Measurements from ENCODE around the gene GULP1. TPM values are rescaled to one million over a fixed set of nuclear protein-coding genes. Genes with fewer than 3 reads are reported as not detected.
"Not testable (repeated sequence)": the region's sequence is repeated elsewhere in the genome, so short reads cannot be mapped to it uniquely, and the experiment has no call there.

The GULP1 gene
- total and polyA plus RNA-seq, 10 donors, result 0.83 to 16.6 (median 6.6) TPM

DNA sequence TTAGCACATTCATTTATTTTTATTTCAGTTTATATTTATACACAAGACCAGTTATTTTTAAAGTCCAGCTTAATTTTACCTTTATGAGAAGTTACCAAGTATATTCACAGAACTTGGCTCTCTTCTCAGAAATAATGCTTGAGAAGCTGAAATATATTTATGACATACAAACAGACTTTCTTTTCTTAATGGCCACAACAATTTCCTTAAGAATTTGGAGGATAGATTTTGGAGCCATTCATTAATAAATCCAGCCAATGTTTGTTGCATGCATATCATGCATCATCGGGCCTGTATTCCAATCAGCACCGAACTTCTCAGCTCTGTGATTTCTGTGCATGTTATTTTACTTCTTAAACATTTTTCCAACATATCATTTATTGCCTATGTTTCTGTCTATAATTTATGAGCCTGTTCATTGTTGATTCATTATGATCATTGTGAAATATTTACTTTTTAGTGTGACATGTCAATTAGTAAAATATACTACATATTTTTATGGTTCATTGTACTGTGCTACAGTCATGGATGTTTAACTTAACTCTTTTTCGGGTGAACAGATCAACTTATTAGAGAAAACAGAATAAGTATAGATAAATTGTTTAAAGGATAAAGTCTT is 3.5 kb downstream of the GULP1 start:
- peaks cover 0 to 36% (median 10%) of the 10 kb centered on the region in 7 donors for H3K27me3 ChIP-seq (replicated peaks in 1 of 7)
- H3K27ac ChIP-seq, result no peak overlapping the region
- TF ChIP-seq POLR2A (IDR thresholded peaks at IDR 0.05) (no peak), POLR2AphosphoS5 (IDR thresholded peaks at IDR 0.05) (no peak), CTCF (IDR thresholded peaks at IDR 0.05 in 8 of 11, conservative IDR thresholded peaks at IDR 0.05 in 3 of 11) (no peak)
- 77 to 93% (median 88%) methylated on average over 3 of the region's 3 CpGs for WGBS, 5 donors
- no peak overlapping the region for H3K4me3 ChIP-seq
- H3K9me3 ChIP-seq, result peaks cover 0 to 7% (median 0%) of the 10 kb centered on the region in 8 donors
- no peak for DNase-seq
- intact Hi-C loops (cut with DNase I; ENCODE audit: low total_unique reads), result loop anchor here (10.0 kb wide), 1 partner anchor 80 kb away; no protein-coding TSS in a partner anchor
- peaks cover 0 to 18% (median 6%) of the 10 kb centered on the region in 6 donors for H3K4me1 ChIP-seq
- H3K36me3 ChIP-seq, result no peaks in the 10 kb centered on the region

GRCh38 chr2:188297978-188298377 is 6.3 kb downstream of the GULP1 start:
- Histone ChIP-seq H3K36me3 (no peaks in the 10 kb centered on the region), H3K27ac (no peak overlapping the region), H3K9me3 (peaks cover 0 to 7% (median 0%) of the 10 kb centered on the region in 8 donors), H3K27me3 (replicated peaks in 1 of 7) (peaks cover 0 to 10% (median 0%) of the 10 kb centered on the region in 7 donors), H3K4me1 (no peaks in the 10 kb centered on the region), H3K4me3 (no peak overlapping the region)
- no peak for DNase-seq
- intact Hi-C loops (cut with DNase I; ENCODE audit: low total_unique reads), result loop anchor here (10.0 kb wide), 1 partner anchor 77 kb away; no protein-coding TSS in a partner anchor
- TF ChIP-seq POLR2A (IDR thresholded peaks at IDR 0.05) (no peak), POLR2AphosphoS5 (IDR thresholded peaks at IDR 0.05) (no peak), CTCF (IDR thresholded peaks at IDR 0.05 in 8 of 11, conservative IDR thresholded peaks at IDR 0.05 in 3 of 11) (no peak)

DNA sequence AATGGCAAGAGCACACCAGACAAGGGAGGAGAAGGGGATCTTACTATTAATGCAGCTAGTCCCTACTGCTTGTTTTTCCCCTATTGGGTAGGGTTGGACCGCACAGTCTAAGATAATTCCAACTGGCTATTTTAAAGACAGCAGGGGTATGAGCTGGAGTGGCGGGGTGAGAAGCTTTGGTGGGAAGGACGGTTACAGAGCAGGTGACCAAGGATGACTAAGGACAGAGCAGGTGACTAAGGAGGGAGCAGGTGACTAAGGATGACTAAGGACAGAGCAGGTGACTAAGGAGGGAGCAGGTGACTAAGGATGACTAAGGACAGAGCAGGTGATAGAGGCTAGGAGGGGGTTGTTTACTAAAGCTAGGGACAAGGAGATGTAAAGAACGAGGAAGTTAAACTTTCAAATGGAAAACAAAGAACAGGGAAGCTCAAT is 7.3 kb downstream of the GULP1 start:
- DNase-seq; H3K9me3 ChIP-seq; H3K36me3 ChIP-seq; H3K27me3 ChIP-seq (replicated peaks in 1 of 7); H3K4me1 ChIP-seq; H3K27ac ChIP-seq; H3K4me3 ChIP-seq: not testable (repeated sequence)
- 76 to 91% (median 86%) methylated on average over 4 of the region's 4 CpGs for WGBS, 5 donors
- intact Hi-C loops (cut with DNase I; ENCODE audit: low total_unique reads), result loop anchor here (10.0 kb wide), 1 partner anchor 76 kb away; no protein-coding TSS in a partner anchor

DNA sequence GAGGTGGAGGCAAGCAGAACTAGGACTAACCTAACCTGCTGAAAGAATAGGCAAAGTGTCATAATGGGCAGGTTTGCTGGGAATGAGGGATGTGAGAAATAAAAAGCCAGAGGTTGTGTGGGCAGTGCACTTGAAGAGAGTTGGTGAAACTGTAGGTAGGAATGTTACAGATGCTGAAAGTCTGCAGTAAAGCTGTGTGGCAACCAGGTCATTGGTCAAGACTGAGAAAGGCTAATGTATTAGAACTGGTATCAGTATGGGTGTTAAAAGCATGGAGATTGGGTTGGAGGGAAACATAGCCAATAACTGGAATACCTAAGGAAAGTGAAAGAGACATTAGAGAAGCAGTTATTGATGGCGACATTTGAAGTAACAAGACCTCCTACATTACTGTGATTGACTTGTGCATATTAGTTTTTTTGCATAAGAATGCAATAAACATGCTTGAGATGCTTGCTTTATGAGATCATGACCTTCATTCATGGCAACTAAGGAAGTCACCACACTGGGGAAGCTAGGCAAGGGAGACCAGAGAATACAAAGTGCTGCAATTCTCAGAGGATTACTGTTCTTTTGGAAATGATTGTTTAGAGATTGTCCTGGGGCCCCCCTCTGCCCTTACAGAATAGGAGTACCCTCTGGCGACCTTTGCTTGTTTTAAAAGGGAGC is 11.8 kb downstream of the GULP1 start:
- H3K9me3 ChIP-seq, result peaks cover 0 to 4% (median 0%) of the 10 kb centered on the region in 8 donors
- no peaks in the 10 kb centered on the region for H3K36me3 ChIP-seq
- H3K27ac ChIP-seq, result peak overlapping the region in 2 of 8 donors; percentile 35 to 42
- no peak for DNase-seq
- no peaks in the 10 kb centered on the region for H3K27me3 ChIP-seq (replicated peaks in 1 of 7)
- no peak overlapping the region for H3K4me3 ChIP-seq
- no peak for TF ChIP-seq POLR2A (IDR thresholded peaks at IDR 0.05)
- TF ChIP-seq CTCF (IDR thresholded peaks at IDR 0.05 in 8 of 11, conservative IDR thresholded peaks at IDR 0.05 in 3 of 11), result no peak
- TF ChIP-seq POLR2AphosphoS5 (IDR thresholded peaks at IDR 0.05), result no peak
- H3K4me1 ChIP-seq, result peaks cover 0 to 3% (median 0%) of the 10 kb centered on the region in 6 donors
- intact Hi-C loops (cut with DNase I; ENCODE audit: low total_unique reads), result no loop called here
- WGBS, 5 donors, result 61 to 86% (median 70%) methylated on average over 2 of the region's 2 CpGs

All from spleen (tissue), 11 donors.